Activated CD8-positive, alpha-beta T cell treated with anti-CD3 and anti-CD28 coated beads for 36 hours (primary cell): Measurements from ENCODE around the gene EOLA1. TPM values are rescaled to one million over a fixed set of nuclear protein-coding genes. Genes with fewer than 3 reads are reported as not detected.
A peak's percentile ranks its signal among the peaks of the same experiment; 100 is the strongest.
"Not testable (repeated sequence)": the region's sequence is repeated elsewhere in the genome, so short reads cannot be mapped to it uniquely, and the experiment has no call there.

Source experiments
- ATAC-seq: fragments of 200-7000 bp; cut with Tn5 transposase; one replicate; pipeline ENCODE4 v1.10.0; 2021; ENCODE audit warnings: mild to moderate bottlenecking, moderate library complexity
- CTCF ChIA-PET: fragments of 350-600 bp; sonication (Branson Sonifier 250); formaldehyde crosslinking; loops from one replicate; lab custom pipeline; 2021; ENCODE audit warnings: antibody characterized with exemption; lab: Charles Lee
- POLR2A ChIA-PET: fragments of 350-600 bp; sonication (Branson Sonifier 250); formaldehyde crosslinking; loops from one replicate; lab custom pipeline; 2021; ENCODE audit warnings: antibody characterized with exemption; lab: Charles Lee
- DNase-seq: peaks from one replicate; pipeline ENCODE4 v3.0.0-alpha.2; 2020
- H3K27ac Mint-ChIP-seq: one replicate; pipeline ENCODE4 v1.8.0; 2021; ENCODE audit warnings: mild to moderate bottlenecking, mixed read lengths
- H3K27me3 Mint-ChIP-seq: one replicate; pipeline ENCODE4 v1.8.0; 2021; ENCODE audit warnings: mixed read lengths
- H3K36me3 Mint-ChIP-seq: one replicate; pipeline ENCODE4 v1.8.0; 2021; ENCODE audit warnings: low read depth, mixed read lengths
- H3K4me1 Mint-ChIP-seq: one replicate; pipeline ENCODE4 v1.8.0; 2021; ENCODE audit warnings: low read depth, mixed read lengths
- H3K4me3 Mint-ChIP-seq: one replicate; pipeline ENCODE4 v1.8.0; 2021; ENCODE audit warnings: mild to moderate bottlenecking, moderate library complexity, mixed read lengths
- H3K9me3 Mint-ChIP-seq: one replicate; pipeline ENCODE4 v1.8.0; 2021; ENCODE audit warnings: mixed read lengths
- intact Hi-C: fragments of 100-400 bp; cut with micrococcal nuclease; formaldehyde crosslinking; loops from one replicate; pipeline ENCODE4 v1.10.0; 2022
- total RNA-seq, 2 experiments: library from RNA; stranded (reverse); gene quantifications; one replicate each; pipeline ENCODE4 v1.2.3, GENCODE V29; 2021
- TF ChIP-seq, protein P1 (sequence below): fragments of 200-600 bp; IDR thresholded peaks from one replicate; pipeline ENCODE4 v1.8.0; 2022; ENCODE audit warnings: antibody characterized with exemption, mild to moderate bottlenecking

EOLA1 gene
- total RNA-seq, 2 experiments from 2014 or later = 60.3 to 60.7 TPM

DNA sequence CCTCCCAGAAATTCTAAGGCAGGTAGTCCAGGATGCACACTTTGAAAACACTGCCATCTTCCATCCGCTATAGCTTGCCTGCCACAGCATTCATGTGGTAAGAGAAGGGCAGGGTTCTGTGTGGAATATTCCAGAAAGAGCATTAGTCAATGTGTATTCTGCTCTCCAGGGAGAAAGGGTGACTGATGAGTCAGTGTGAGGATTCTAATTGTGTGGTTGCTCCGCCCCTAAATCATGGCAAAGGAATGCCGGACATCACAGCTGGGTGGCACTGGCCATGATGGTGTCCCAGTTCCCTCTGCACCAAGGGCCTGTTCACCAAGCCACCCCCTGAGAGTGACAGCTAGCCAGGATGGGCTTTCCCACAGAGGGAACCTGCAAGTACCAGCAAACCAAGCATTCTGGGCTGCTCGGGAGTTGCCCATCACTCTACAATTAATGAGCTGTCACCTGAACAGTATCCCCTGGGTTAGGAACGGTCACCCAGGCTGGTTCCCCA is 45.2 kb upstream of the EOLA1 start:
- no peak for DNase-seq
- POLR2A ChIA-PET = no interaction called here
- H3K4me1 Mint-ChIP-seq = peaks cover 7% of the 10 kb centered on the region
- no peaks in the 10 kb centered on the region for H3K27me3 Mint-ChIP-seq
- H3K9me3 Mint-ChIP-seq = no peaks in the 10 kb centered on the region
- intact Hi-C loops = no loop called here
- ATAC-seq = no peak
- H3K27ac Mint-ChIP-seq = no peak overlapping the region
- CTCF ChIA-PET = no interaction called here
- peaks cover 11% of the 10 kb centered on the region for H3K36me3 Mint-ChIP-seq
- no peak overlapping the region for H3K4me3 Mint-ChIP-seq
- TF ChIP-seq, protein P1, sequence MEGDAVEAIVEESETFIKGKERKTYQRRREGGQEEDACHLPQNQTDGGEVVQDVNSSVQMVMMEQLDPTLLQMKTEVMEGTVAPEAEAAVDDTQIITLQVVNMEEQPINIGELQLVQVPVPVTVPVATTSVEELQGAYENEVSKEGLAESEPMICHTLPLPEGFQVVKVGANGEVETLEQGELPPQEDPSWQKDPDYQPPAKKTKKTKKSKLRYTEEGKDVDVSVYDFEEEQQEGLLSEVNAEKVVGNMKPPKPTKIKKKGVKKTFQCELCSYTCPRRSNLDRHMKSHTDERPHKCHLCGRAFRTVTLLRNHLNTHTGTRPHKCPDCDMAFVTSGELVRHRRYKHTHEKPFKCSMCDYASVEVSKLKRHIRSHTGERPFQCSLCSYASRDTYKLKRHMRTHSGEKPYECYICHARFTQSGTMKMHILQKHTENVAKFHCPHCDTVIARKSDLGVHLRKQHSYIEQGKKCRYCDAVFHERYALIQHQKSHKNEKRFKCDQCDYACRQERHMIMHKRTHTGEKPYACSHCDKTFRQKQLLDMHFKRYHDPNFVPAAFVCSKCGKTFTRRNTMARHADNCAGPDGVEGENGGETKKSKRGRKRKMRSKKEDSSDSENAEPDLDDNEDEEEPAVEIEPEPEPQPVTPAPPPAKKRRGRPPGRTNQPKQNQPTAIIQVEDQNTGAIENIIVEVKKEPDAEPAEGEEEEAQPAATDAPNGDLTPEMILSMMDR = no peak

DNA sequence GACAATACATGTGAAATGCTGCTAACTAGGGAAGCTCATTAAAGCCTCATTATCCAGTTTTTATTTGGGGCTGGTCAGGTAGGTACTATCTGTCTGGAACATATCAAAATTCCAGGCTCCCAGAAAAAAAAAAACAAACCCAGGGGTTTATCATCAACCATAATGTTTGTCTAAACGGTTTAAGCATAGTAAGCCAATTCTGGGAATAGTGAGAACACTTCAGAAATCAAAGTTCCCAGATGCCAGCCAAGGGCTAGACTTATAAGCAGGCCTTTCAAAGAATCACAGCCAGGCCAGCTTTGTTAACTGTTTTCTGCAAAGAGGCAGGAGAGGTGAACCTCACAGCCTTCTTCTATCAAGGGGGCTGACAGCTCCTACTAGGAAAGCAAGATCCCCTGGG is 43.8 kb upstream of the EOLA1 start:
- CTCF ChIA-PET = no interaction called here

DNA sequence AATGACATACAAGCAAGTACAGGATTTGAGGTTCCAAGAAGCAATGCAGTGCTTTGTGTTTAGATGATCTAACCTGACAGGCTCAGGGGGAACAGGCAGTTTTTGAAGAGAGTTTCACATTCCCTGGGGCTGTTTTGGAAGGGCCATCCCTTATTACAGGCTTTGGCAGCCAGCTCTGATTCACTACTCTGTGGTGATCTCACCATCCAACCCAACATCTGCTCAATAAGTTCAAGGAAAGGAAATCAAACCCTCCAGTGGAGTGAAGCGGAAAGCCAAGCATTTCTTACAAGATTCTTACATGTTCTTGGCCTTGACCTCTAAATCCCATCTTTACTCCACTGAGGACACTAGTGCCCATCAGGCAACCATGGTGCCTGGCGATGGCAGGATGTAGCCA is 43.2 kb upstream of the EOLA1 start:
- Mint-ChIP-seq H3K27me3 (no peaks in the 10 kb centered on the region), H3K9me3 (no peaks in the 10 kb centered on the region), H3K4me1 (peaks cover 26% of the 10 kb centered on the region), H3K4me3 (no peak overlapping the region), H3K27ac (no peak overlapping the region), H3K36me3 (peaks cover 14% of the 10 kb centered on the region)
- TF ChIP-seq, protein P1 = no peak
- DNase-seq (no peak), ATAC-seq (no peak)
- POLR2A ChIA-PET = no interaction called here
- CTCF ChIA-PET = no interaction called here
- intact Hi-C loops = no loop called here

More for the DNA sequence above, 43.8 kb upstream of the EOLA1 start:
- no peak overlapping the region for H3K27ac Mint-ChIP-seq
- DNase-seq (no peak), ATAC-seq (no peak)
- peaks cover 20% of the 10 kb centered on the region for H3K4me1 Mint-ChIP-seq
- H3K36me3 Mint-ChIP-seq = peaks cover 14% of the 10 kb centered on the region
- no peaks in the 10 kb centered on the region for H3K9me3 Mint-ChIP-seq
- TF ChIP-seq, protein P1 = no peak
- no peak overlapping the region for H3K4me3 Mint-ChIP-seq
- H3K27me3 Mint-ChIP-seq = no peaks in the 10 kb centered on the region
- POLR2A ChIA-PET = no interaction called here
- intact Hi-C loops = no loop called here

DNA sequence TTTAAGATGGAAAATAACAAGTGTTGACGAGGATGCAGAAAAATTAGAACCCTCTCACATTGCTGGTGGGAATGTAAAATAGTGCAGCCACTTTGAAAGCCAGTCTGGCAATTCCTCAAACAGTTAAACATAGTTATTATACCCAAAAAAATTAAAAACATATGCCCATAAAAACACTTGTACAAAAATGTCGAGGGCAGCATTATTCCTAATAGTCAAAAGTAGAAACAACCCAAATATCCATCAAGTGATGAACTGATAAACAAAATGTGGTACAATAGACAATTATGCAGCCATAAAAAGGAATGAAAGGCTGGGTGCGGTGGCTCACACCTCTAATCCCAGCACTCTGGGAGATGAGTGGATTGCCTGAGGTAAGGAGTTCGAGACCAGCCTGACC is 42.0 kb upstream of the EOLA1 start:
- no peaks in the 10 kb centered on the region for H3K9me3 Mint-ChIP-seq
- peaks cover 14% of the 10 kb centered on the region for H3K36me3 Mint-ChIP-seq
- H3K27me3 Mint-ChIP-seq = no peaks in the 10 kb centered on the region
- TF ChIP-seq, protein P1 = no peak
- ChIA-PET POLR2A (no interaction called here), CTCF (no interaction called here)
- H3K4me3 Mint-ChIP-seq = no peak overlapping the region
- intact Hi-C loops = no loop called here
- ATAC-seq = no peak
- H3K27ac Mint-ChIP-seq = no peak overlapping the region
- no peak for DNase-seq
- H3K4me1 Mint-ChIP-seq = peaks cover 26% of the 10 kb centered on the region

DNA sequence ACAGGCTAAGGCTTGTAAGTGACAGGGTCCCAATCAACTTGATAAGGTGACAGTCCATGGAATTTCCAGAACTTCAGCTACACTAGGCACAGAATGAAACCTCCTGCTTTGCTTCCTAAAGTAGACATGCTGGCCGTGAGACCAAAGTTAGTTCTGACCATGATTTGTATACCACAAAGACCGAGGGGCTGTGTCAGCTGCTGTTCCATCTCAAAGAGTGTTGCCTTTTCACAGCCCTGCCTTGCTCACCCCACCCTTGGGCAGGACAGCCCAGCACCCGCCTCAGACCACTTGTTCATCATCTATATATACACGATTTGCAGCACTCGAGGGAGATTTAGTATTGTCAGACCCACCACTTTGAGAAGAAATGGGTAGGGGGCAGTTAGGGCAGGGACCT is 41.0 kb upstream of the EOLA1 start:
- H3K9me3 Mint-ChIP-seq = no peaks in the 10 kb centered on the region
- peak overlapping the region; percentile 10 for H3K27ac Mint-ChIP-seq
- ChIA-PET CTCF (interaction anchor here (1.5 to 2.4 kb wide), 2 partner anchors 12 to 29 kb away, joined by 4 to 5 read pairs; no protein-coding TSS in a partner anchor), POLR2A (no interaction called here)
- H3K36me3 Mint-ChIP-seq = peaks cover 14% of the 10 kb centered on the region
- TF ChIP-seq, protein P1 = no peak
- intact Hi-C loops = loop anchor here (10.0 kb wide), 1 partner anchor 435 kb away; the partner anchor contains the start of gene EOLA2
- peaks cover 28% of the 10 kb centered on the region for H3K4me1 Mint-ChIP-seq
- ATAC-seq = no peak
- no peaks in the 10 kb centered on the region for H3K27me3 Mint-ChIP-seq
- H3K4me3 Mint-ChIP-seq = no peak overlapping the region
- DNase-seq = no peak

DNA sequence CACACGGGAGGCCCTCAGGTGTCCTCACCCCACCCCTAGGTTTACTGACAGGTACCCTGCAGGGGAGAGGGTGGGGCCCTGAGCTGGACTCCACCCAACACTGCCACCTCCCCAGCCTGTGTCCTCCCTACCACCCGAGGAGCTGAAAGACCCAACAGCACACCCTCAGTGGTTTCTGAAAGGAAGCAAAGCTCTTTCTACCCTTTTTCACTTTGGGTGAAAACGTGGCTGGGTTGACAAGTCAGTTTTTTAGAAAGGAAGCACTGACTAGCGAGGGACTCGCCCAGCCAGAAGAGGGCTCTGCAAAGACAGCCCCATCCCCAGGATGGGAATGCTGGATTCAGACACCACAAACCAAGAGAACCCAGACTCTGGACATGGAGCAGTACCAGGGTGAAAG is 37.9 kb upstream of the EOLA1 start:
- Mint-ChIP-seq H3K27ac (peak overlapping the region; percentile 20), H3K4me1 (peaks cover 37% of the 10 kb centered on the region), H3K36me3 (peaks cover 10% of the 10 kb centered on the region)
- DNase-seq, H3K27me3 Mint-ChIP-seq, H3K9me3 Mint-ChIP-seq, ATAC-seq, H3K4me3 Mint-ChIP-seq, POLR2A ChIA-PET: not testable (repeated sequence)
- CTCF ChIA-PET = interaction anchor here (1.2 kb wide), 1 partner anchor 10 kb away, joined by 3 read pairs; no protein-coding TSS in a partner anchor
- intact Hi-C loops = loop anchor here (10.0 kb wide), 1 partner anchor 432 kb away; the partner anchor contains the start of gene EOLA2

DNA sequence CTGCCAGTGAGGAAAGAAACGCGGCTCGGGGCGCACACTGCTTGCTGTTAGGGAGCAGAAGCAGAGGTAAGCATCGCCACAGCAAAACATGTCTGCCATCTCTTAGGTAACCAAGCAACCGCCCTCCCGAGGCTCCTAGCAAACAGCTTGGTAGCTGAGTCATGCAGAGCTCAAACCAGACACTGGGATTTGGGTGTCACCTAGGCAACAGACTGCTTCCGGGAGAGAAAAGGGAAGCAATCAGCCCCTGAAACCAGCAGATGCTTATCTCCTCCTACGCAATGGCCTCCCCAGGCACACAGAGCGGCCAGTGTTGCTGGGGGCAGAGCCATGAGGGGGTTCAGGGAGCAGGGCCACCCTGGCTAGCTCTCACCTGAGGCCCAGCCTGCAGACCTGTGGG is 37.4 kb upstream of the EOLA1 start:
- H3K27ac Mint-ChIP-seq, POLR2A ChIA-PET, H3K9me3 Mint-ChIP-seq, H3K27me3 Mint-ChIP-seq, H3K36me3 Mint-ChIP-seq: not testable (repeated sequence)
- peak overlapping the region; percentile 92 for H3K4me3 Mint-ChIP-seq
- CTCF ChIA-PET = interaction anchor here (0.7 kb wide), 1 partner anchor 36 kb away, joined by 4 read pairs; no protein-coding TSS in a partner anchor
- ATAC-seq = peak; percentile 59
- intact Hi-C loops = loop anchor here (10.0 kb wide), 1 partner anchor 431 kb away; the partner anchor contains the start of gene EOLA2
- peak; percentile 79 for DNase-seq
- H3K4me1 Mint-ChIP-seq = peaks cover 37% of the 10 kb centered on the region
